HEK293 (cell line): ENCODE results near the gene TCF3.

Experiments used
- CTCF ChIA-PET: fragments of 350-600 bp; formaldehyde crosslinking; extraction: SDS; loops from one replicate; lab custom pipeline; 2021; ENCODE audit warnings: antibody characterized with exemption; lab: Yijun Ruan, JAX
- POLR2A ChIA-PET: fragments of 300-600 bp; formaldehyde crosslinking; extraction: SDS; loops from one replicate; lab custom pipeline; 2020; ENCODE audit warnings: antibody characterized with exemption, inconsistent platforms; lab: Yijun Ruan, JAX
- H3K27ac ChIP-seq: fragments of 200-500 bp; sonication (Bioruptor generic); 2 replicates; pipeline ENCODE4 v1.5.1; 2014; ENCODE audit warnings: low read depth, low read length, control low read depth, inconsistent platforms; ENCODE audit errors: extremely low read depth
- H3K36me3 ChIP-seq, 2 experiments: fragments of 200-500 bp in 1 of 2; sonication (Bioruptor generic) in 1 of 2; 1 replicate in 1 of 2; 2 replicates in 1 of 2; pipeline ENCODE4 v1.5.1; 2014 to 2017; ENCODE audit warnings: inconsistent platforms in 2 of 2, low read length in 2 of 2; ENCODE audit not compliant: control insufficient read depth in 2 of 2, insufficient read depth in 1 of 2
- H3K4me1 ChIP-seq: fragments of 200-500 bp; sonication (Bioruptor generic); 2 replicates; pipeline ENCODE4 v1.5.1; 2014; ENCODE audit warnings: mild to moderate bottlenecking, low read length, inconsistent platforms; ENCODE audit not compliant: control insufficient read depth, insufficient read depth
- H3K4me3 ChIP-seq: 2 replicates; pipeline ENCODE4 v1.5.1; 2011; ENCODE audit warnings: low read depth, mild to moderate bottlenecking, control low read depth, low read length, moderate library complexity
- H3K9me3 ChIP-seq: fragments of 200-500 bp; sonication (Bioruptor generic); 2 replicates; pipeline ENCODE4 v1.5.1; 2014; ENCODE audit warnings: low read depth, low read length, inconsistent platforms; ENCODE audit not compliant: control insufficient read depth, insufficient read depth
- AEBP2 ChIP-seq: fragments of 450-650 bp; formaldehyde crosslinking; IDR thresholded peaks from 2 replicates; pipeline ENCODE4 v1.5.1; 2016; ENCODE audit warnings: missing biosample characterization, missing genetic modification characterization, borderline replicate concordance
- HOXC10 ChIP-seq: sonication (generic); formaldehyde crosslinking; IDR thresholded peaks from 2 replicates; pipeline ENCODE4 v1.8.1; 2023; ENCODE audit warnings: mild to moderate bottlenecking, missing genetic modification reagents
- KLF7 ChIP-seq: fragments of 450-650 bp; formaldehyde crosslinking; IDR thresholded peaks from 2 replicates; pipeline ENCODE4 v1.5.1; 2016; ENCODE audit warnings: missing biosample characterization, missing genetic modification characterization, borderline replicate concordance
- MZF1 ChIP-seq: fragments of 450-650 bp; formaldehyde crosslinking; IDR thresholded peaks from 2 replicates; pipeline ENCODE4 v1.5.1; 2017; ENCODE audit warnings: missing biosample characterization, missing genetic modification characterization, borderline replicate concordance
- SCRT1 ChIP-seq: fragments of 450-650 bp; formaldehyde crosslinking; IDR thresholded peaks from 2 replicates; pipeline ENCODE4 v1.5.1; 2016; ENCODE audit warnings: missing biosample characterization, missing genetic modification characterization, borderline replicate concordance
- SCRT2 ChIP-seq: fragments of 450-650 bp; formaldehyde crosslinking; IDR thresholded peaks from 2 replicates; pipeline ENCODE4 v1.5.1; 2016; ENCODE audit warnings: missing biosample characterization, missing genetic modification characterization
- ZBTB17 ChIP-seq: fragments of 450-650 bp; formaldehyde crosslinking; IDR thresholded peaks from 2 replicates; pipeline ENCODE4 v1.5.1; 2016; ENCODE audit warnings: missing biosample characterization, missing genetic modification characterization
- ZBTB6 ChIP-seq: fragments of 450-650 bp; formaldehyde crosslinking; IDR thresholded peaks from 2 replicates; pipeline ENCODE4 v1.5.1; 2017; ENCODE audit warnings: missing biosample characterization, missing genetic modification characterization
- ZBTB8A ChIP-seq: fragments of 450-650 bp; formaldehyde crosslinking; IDR thresholded peaks from 2 replicates; pipeline ENCODE4 v1.5.1; 2016; ENCODE audit warnings: missing biosample characterization, missing genetic modification characterization
- ZEB2 ChIP-seq: fragments of 450-650 bp; formaldehyde crosslinking; IDR thresholded peaks from 2 replicates; pipeline ENCODE4 v1.5.1; 2016; ENCODE audit warnings: missing biosample characterization, missing genetic modification characterization
- ZNF121 ChIP-seq: fragments of 450-650 bp; formaldehyde crosslinking; IDR thresholded peaks from 2 replicates; pipeline ENCODE4 v1.5.1; 2016; ENCODE audit warnings: missing biosample characterization, missing genetic modification characterization
- ZNF311 ChIP-seq: fragments of 450-650 bp; formaldehyde crosslinking; IDR thresholded peaks from 2 replicates; pipeline ENCODE4 v1.5.1; 2017; ENCODE audit warnings: missing biosample characterization, missing genetic modification characterization, borderline replicate concordance
- ZNF426 ChIP-seq: fragments of 450-650 bp; formaldehyde crosslinking; IDR thresholded peaks from 2 replicates; pipeline ENCODE4 v1.5.1; 2017; ENCODE audit warnings: missing biosample characterization, missing genetic modification characterization, mild to moderate bottlenecking, inconsistent platforms, moderate library complexity
- ZNF658 ChIP-seq: fragments of 450-650 bp; formaldehyde crosslinking; IDR thresholded peaks from 2 replicates; pipeline ENCODE4; 2016; ENCODE audit warnings: missing biosample characterization, missing genetic modification characterization
- ZNF660 ChIP-seq: fragments of 450-650 bp; IDR thresholded peaks from 2 replicates; pipeline ENCODE4 v1.5.1; 2018; ENCODE audit warnings: missing biosample characterization, mild to moderate bottlenecking, missing genetic modification characterization
- ZNF776 ChIP-seq: fragments of 450-650 bp; formaldehyde crosslinking; IDR thresholded peaks from 2 replicates; pipeline ENCODE4 v1.5.0; 2017; ENCODE audit warnings: missing biosample characterization, missing genetic modification characterization, borderline replicate concordance

Gene TCF3

GRCh38 chr19:1647501-1648458 lies 4.6 kb downstream of the TCF3 start:
- Histone ChIP-seq H3K27ac (no peak overlapping the region), H3K9me3 (no peaks in the 10 kb centered on the region), H3K4me3 (no peak overlapping the region), H3K4me1 (peaks cover 3% of the 10 kb centered on the region; the same call in 1 of the 2 replicates), H3K36me3 (peaks cover 12 to 71% of the 10 kb centered on the region in 2 experiments; a peak in 2 of 3 replicates)
- ChIA-PET CTCF (no interaction called here), POLR2A (no interaction called here)
- TF ChIP-seq ZNF311 (tag by site-specific recombination) (no peak), ZBTB8A (tag by site-specific recombination) (peak; percentile 25; the same call in 1 of the 2 replicates)

- TF ChIP-seq SCRT1 (peak; percentile 87), SCRT2 (peak; percentile 96), ZNF776 (tag by site-specific recombination) (no peak)
- no peak overlapping the region for H3K4me3 ChIP-seq
- peaks cover 3% of the 10 kb centered on the region; the same call in 1 of the 2 replicates for H3K4me1 ChIP-seq
- H3K9me3 ChIP-seq = no peaks in the 10 kb centered on the region
- H3K36me3 ChIP-seq = peaks cover 16 to 80% of the 10 kb centered on the region in 2 experiments; a peak in 2 of 3 replicates
- POLR2A ChIA-PET = no interaction called here
- no peak overlapping the region for H3K27ac ChIP-seq
- CTCF ChIA-PET = no interaction called here
Observed at GRCh38 chr19:1646659-1647453, 5.6 kb downstream of the TCF3 start.

- H3K9me3 ChIP-seq = no peaks in the 10 kb centered on the region
- peaks cover 20 to 82% of the 10 kb centered on the region in 2 experiments; a peak in 2 of 3 replicates for H3K36me3 ChIP-seq
- peaks cover 3% of the 10 kb centered on the region; the same call in 1 of the 2 replicates for H3K4me1 ChIP-seq
- TF ChIP-seq ZBTB17 (tag by site-specific recombination) (no peak), ZNF660 (tag by site-specific recombination) (no peak), HOXC10 (no peak), AEBP2 (no peak), ZNF658 (tag by site-specific recombination) (no peak), ZEB2 (no peak), ZNF426 (tag by site-specific recombination) (no peak), ZNF121 (no peak), KLF7 (no peak), ZBTB6 (tag by site-specific recombination) (no peak), MZF1 (tag by site-specific recombination) (no peak)
- CTCF ChIA-PET = interaction anchor here (0.6 kb wide), 1 partner anchor 26 kb away, joined by 3 read pairs; no protein-coding TSS in a partner anchor
- no peak overlapping the region for H3K27ac ChIP-seq
- no peak overlapping the region for H3K4me3 ChIP-seq
- POLR2A ChIA-PET = no interaction called here
Observed at GRCh38 chr19:1646149-1646548, 6.3 kb downstream of the TCF3 start.
